ENCODE results near the gene CXCL8. TPM values are rescaled to one million over a fixed set of nuclear protein-coding genes. Genes with fewer than 3 reads are reported as not detected.

Gene CXCL8
- total and polyA plus RNA-seq, 2 donors (not counting 3 experiments of a cell fraction or from before 2014, with no cell fraction given) = 6.4 to 12.6 TPM

- Histone ChIP-seq H4K20me1 (replicated peaks; ENCODE audit: control insufficient read depth, extremely low read depth, insufficient read depth, low read length) (no peaks in the 10 kb centered on the region), H3K9ac (replicated peaks; ENCODE audit: extremely low read depth, insufficient read depth, low read length) (no peak overlapping the region), H3K4me3 (replicated peaks in 1 of 3; ENCODE audit: insufficient read depth in 1 of 3, low read depth in 1 of 3, low read length in 3 of 3) (no peak overlapping the region), H3K36me3 (ENCODE audit: control insufficient read depth in 2 of 2, extremely low read depth in 1 of 2, insufficient read depth in 2 of 2, low read length in 2 of 2) (no peaks in the 10 kb centered on the region), H3K9me1 (replicated peaks; ENCODE audit: control insufficient read depth, extremely low read depth, insufficient read depth, low read length) (no peaks in the 10 kb centered on the region), H3K79me2 (ENCODE audit: control insufficient read depth, insufficient read depth, low read length) (no peaks in the 10 kb centered on the region), H2AFZ (ENCODE audit: low read depth, low read length) (no peak overlapping the region), H3K4me2 (ENCODE audit: insufficient read depth, low read length) (no peak overlapping the region), H3K27ac (ENCODE audit: insufficient read depth, low read depth, low read length) (no peak overlapping the region), H3K27me3 (ENCODE audit: control insufficient read depth in 2 of 2, insufficient read depth in 2 of 2, low read length in 2 of 2) (no peaks in the 10 kb centered on the region), H3K4me1 (ENCODE audit: control insufficient read depth, extremely low read depth, insufficient read depth, low read length) (peaks cover 63% of the 10 kb centered on the region), H3K9me3 (replicated peaks; ENCODE audit: control insufficient read depth, insufficient read depth, low read length) (no peaks in the 10 kb centered on the region)
- dilution Hi-C loops (cut with MboI; ENCODE audit: extremely low pct_ligation_motif_present, low sequenced_read_pairs) (no loop called here), intact Hi-C loops (cut with micrococcal nuclease) (no loop called here)
- no peak for TF ChIP-seq FOS (IDR thresholded peaks at IDR 0.05; ENCODE audit: borderline replicate concordance, insufficient read depth, low read length)
- no peak for TF ChIP-seq POLR2A (IDR thresholded peaks at IDR 0.05; ENCODE audit: low read depth, low read length)
- TF ChIP-seq POLR2AphosphoS5 (IDR thresholded peaks at IDR 0.05; ENCODE audit: insufficient read depth, low read depth, low read length) = no peak
- TF ChIP-seq EZH2 (IDR thresholded peaks at IDR 0.05; ENCODE audit: borderline replicate concordance, low read depth, low read length, severe bottlenecking) = no peak
- TF ChIP-seq MAX (IDR thresholded peaks at IDR 0.05; ENCODE audit: insufficient read depth, insufficient read length) = no peak
- no peak for TF ChIP-seq GATA2 (IDR thresholded peaks at IDR 0.05; ENCODE audit: insufficient read depth, insufficient read length, low read depth, low read length)
- TF ChIP-seq MYC (IDR thresholded peaks at IDR 0.05; ENCODE audit: low read depth, low read length) = no peak
- TF ChIP-seq, protein P1, sequence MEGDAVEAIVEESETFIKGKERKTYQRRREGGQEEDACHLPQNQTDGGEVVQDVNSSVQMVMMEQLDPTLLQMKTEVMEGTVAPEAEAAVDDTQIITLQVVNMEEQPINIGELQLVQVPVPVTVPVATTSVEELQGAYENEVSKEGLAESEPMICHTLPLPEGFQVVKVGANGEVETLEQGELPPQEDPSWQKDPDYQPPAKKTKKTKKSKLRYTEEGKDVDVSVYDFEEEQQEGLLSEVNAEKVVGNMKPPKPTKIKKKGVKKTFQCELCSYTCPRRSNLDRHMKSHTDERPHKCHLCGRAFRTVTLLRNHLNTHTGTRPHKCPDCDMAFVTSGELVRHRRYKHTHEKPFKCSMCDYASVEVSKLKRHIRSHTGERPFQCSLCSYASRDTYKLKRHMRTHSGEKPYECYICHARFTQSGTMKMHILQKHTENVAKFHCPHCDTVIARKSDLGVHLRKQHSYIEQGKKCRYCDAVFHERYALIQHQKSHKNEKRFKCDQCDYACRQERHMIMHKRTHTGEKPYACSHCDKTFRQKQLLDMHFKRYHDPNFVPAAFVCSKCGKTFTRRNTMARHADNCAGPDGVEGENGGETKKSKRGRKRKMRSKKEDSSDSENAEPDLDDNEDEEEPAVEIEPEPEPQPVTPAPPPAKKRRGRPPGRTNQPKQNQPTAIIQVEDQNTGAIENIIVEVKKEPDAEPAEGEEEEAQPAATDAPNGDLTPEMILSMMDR (IDR thresholded peaks at IDR 0.05; ENCODE audit: extremely low read depth in 1 of 2, insufficient read depth in 1 of 2, low read depth in 1 of 2, low read length in 2 of 2) = no peak
- DNase-seq (ENCODE audit: low read depth, low spot score) (no peak), FAIRE-seq (no peak)
- CTCF ChIA-PET = interaction anchor here (1.4 to 4.1 kb wide), 2 partner anchors 9 to 69 kb away, joined by 3 to 31 read pairs; partner anchors contain the start of gene CXCL8
- BruUV-seq (replicated peaks) = no TSS peak
- POLR2A ChIA-PET = no interaction called here
These were observed 8.3 kb upstream of the CXCL8 start for GRCh38 chr4:73731968-73732610.
